Stimulated activated CD8-positive, alpha-beta memory T cell treated with anti-CD3 and anti-CD28 coated beads, Interleukin-12 subunit alpha, Interleukin-12 subunit beta, amount 100 ng/mL, for 1 hour (primary cell): Measurements from ENCODE around the gene PUS7.
"Not testable (repeated sequence)": the region's sequence is repeated elsewhere in the genome, so short reads cannot be mapped to it uniquely, and the experiment has no call there.

ENCODE experiments used
- DNase-seq: peaks from one replicate; pipeline ENCODE4 v3.0.0-alpha.2; 2020; ENCODE audit warnings: low read depth

PUS7 gene

DNA sequence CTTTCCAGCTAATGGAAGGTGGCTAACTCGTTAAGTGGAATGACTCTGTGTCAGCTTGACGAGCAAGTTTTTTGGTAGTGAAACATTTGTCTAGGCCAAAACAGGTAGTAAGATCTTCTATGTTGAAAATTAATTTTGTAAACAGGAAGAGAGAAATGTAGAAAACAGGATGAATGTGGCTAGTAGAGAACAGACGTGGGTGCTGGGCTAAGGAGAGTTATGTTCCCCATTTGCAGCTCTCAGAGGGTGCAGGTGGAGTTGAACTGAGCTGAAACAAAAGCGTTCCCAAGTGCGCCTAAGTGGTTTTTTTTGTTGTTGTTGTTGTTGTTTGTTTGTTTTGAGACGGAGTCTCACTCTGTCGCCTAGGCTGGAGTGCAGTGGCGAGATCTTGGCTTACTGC is 73.9 kb downstream of the PUS7 start:
- no peak for DNase-seq

GRCh38 chr7:105444342-105444987 is 77.6 kb downstream of the PUS7 start:
- no peak for DNase-seq

DNA sequence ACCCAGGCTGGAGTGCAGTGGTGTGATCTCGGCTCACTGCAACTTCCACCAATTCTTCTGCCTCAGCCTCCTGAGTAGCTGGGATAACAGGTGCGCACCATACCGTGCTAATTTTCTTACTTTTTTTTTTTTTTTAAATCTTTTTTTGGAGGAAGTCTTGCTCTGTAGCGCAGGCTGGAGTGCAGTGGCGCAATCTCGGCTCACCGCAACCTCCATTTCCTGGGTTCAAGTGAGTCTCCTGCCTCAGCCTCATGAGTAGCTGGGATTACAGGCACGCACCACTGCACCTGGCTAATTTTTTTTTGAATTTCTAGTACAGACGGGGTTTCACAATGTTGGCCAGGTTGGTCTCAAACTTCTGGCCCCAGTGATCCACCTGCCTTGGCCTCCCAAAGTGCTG is 79.9 kb downstream of the PUS7 start:
- not testable (repeated sequence) for DNase-seq

DNA sequence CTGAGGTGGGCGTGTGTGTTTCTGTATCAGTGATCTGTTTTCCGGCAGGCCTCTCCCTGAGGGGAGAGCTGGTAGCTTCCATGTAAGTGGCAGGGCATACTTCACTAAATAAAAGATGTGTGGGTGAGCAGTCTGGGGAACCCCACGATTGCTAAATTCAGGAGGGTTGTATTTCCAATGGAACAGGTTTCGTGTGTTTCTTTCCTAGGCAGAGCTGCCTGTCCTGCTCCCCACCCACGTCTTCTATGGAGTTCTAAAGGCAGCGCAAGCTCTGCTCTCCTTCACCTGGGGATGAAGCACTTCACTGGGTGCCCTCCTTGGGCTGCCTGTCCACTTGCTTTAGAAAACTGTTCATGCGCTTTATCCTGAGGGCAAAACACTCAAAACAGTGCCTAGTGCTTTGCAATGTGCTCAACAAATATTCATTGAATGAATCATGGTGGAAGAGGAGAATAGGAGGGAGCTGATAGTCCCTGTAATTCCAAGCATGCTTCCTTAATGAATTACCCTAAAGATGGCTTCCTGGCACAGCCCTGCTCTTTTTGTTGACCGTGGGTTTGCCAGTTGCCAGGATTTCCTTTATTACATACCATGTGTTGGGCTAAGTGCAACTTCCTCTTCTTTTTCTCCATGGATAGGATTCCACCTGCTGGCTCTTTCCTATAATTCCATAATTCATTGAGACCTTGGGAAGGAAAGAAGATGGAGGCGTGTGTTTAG is 82.7 kb downstream of the PUS7 start:
- no peak for DNase-seq

DNA sequence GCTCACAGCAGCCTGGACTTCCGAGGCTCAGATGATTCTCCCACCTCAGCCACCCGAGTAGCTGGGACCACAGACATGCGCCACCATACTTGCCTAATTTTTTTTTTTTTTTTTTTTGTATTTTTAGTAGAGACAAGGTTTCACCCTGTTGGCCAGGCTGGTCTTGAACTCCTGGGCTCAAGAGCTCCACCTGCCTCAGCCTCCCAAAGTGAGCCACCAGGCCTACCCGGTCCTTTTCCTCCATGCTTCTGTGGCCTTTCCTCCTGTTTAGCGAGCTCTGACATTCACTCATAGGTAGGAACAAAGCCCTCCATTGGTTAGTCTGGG is 83.3 kb downstream of the PUS7 start:
- no peak for DNase-seq

- no peak for DNase-seq
Measured at GRCh38 chr7:105438254-105438653, 83.8 kb downstream of the PUS7 start.

GRCh38 chr7:105437356-105437755 is 84.7 kb downstream of the PUS7 start:
- not testable (repeated sequence) for DNase-seq

DNA sequence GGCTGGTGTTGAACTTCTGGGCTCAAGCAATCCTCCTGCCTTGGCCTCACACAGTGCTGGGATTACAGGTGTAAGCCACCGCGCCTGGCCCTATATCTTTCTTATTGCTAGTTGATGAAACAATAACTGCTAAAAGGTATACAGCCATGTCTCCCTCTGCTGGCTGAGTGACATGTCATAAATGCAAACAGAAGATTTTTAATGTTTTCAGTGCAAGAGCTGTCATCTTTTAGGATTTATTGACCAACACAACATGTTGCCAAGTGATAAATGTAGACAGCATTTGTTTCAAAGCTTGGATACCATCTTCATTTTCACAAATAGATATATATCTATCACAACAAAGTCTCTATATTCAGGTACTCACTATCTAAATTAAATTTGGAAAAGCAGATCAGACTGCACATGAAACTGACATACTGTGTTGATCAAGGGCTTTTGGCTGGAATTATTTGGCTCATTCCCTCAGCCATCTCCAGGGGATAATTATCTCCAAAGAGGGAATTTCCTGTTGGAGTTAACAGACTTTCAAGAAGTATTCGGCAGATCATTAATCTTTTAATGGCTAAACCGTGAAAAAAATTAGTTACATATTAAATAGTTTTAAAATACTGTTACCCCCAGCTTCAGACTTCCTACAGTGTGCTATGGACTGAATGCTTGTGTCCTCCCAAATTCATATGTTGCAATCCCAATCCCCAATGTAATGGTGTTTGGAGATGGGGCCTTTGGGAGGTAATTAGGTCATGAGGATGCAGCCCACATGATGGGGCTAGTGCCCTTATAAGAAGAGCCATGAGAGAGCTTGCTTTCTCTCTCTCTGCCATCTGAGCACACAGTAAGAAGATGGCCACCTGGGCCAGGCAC is 92.1 kb downstream of the PUS7 start:
- peak; percentile 12 for DNase-seq

- no peak for DNase-seq
Measured at GRCh38 chr7:105426606-105427146, 95.4 kb downstream of the PUS7 start.

GRCh38 chr7:105423987-105424386 is 98.1 kb downstream of the PUS7 start:
- DNase-seq: no peak

DNA sequence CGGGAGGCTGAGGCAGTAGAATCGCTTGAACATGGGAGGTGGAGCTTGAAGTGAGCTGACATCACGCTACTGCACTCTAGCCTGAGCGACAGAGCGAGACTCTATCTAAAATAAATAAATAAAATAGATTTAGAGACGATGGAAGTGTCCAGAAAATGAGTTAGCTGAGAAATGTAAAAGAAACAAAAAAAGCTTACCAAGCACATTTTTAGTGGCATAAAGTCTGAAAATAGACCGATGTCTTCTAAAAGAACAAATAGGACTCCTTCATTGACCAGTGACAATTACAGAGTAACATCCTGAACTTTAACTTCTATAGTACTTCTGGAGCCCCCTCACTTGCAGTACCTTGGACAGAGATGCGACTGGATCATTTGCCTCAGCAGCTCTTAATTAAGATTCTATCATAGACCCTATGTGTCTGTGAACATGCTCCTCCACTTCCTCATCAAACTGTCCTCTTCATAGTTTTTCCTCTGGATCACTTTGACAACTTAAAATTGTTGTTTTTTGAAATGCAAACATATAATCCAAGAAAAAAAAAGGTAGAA is 108.1 kb downstream of the PUS7 start:
- DNase-seq: no peak

DNA sequence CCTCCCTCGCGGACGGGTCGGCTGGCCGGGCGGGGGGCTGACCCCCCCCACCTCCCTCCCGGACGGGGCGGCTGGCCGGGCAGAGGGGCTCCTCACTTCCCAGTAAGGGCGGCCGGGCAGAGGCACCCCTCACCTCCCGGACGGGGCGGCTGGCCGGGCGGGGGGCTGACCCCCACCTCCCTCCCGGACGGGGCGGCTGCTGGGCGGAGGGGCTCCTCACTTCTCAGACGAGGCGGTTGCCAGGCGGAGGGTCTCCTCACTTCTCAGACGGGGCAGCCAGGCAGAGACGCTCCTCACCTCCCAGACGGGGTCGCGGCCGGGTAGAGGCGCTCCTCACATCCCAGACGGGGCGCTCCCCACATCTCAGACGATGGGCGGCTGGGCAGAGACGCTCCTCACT is 111.3 kb downstream of the PUS7 start:
- DNase-seq: not testable (repeated sequence)

DNA sequence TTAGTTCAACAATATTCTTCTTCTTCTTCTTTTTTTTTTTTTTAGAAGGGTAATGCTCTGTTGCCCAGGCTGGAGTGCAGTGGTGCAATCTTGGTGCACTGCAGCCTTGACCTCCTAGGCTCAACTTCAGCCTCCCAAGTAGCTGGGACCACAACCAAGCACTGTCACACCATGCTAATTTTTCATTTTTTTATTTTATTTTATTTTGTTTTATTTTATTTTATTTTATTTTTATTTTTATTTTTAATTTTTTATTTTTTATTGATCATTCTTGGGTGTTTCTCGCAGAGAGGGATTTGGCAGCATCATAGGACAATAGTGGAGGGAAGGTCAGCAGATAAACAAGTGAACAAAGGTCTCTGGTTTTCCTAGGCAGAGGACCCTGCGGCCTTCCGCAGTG is 112.3 kb downstream of the PUS7 start:
- DNase-seq: not testable (repeated sequence)

DNA sequence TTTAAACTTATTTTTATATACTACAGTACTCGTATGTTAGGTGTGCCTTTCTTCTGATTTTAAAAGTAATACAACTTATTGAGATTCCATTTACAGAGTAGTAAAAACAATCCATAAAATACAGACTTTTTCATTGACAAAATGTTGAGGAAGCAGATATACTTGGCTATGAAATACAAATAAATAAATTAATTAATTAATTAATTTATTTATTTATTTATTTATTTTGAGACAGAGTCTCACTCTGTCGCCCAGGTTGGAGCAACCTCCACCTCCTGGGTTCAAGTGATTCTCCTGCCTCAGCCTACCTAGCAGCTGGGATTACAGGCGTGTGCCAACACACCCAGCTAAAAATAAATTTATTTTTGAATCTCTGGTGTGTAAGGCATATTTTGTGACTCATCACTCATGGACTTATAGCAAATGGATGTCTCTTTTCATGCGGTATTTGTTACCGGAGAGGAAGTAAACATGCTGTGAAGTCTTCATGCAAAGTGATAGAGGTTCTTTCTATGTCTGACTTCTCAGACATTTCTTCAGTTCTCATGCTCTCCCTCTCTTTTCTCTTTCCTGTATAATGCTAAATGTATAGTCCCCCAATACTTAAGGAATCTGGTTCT is 113.2 kb downstream of the PUS7 start:
- DNase-seq: no peak
